GM12801 (cell line): ENCODE data around the gene MRPS24.

ENCODE experiments used
- CTCF ChIP-seq: IDR thresholded peaks from one replicate; pipeline ENCODE4 v1.5.1; 2011; ENCODE audit warnings: control low read depth; ENCODE audit not compliant: insufficient read length; ENCODE audit errors: extremely low read depth

Gene MRPS24

DNA sequence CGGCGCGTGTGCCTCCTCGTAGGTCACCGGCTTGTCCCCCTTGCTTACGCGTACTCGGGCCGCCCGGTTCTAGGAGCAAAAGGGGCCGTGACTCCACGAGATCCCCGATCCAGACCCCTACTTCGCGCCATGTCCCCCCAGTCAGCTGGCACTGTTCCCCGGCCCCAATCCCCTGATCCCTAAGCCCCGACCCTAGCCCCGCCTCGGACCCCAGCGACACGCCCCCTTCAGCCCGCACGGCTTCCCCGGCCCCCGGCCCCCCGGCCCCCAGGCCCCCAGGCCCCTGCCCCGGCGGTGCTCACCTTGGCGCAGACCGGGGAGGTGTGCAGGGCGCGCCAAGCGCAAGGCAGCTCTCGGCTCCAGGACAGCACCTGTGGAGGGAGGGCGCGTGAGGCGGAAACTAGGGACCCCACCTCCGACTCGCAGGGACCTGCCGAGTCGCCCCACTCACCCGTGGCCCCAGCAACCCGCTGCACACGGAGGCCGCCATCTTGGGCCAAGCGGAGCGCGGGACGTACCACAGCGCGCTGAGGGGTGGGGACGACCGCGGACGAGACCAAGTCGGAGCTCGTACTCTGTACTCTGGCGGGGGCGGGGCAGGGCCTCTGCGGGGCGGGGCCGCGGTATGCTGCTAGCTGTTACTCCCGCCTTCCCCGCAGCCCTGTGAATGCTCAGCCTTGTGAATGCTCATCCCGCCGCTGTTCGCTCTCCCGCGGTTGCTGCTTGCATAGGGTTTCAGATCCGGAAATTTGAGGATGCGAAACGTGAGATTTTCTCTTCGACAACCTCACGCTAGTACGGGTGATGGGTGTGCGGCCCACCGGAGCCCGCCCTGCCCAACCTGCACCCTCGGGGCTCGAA is at the start of gene MRPS24:
Gene MRPS24, minus strand, starts transcription at position 512 of the 861 bp plus-strand sequence. Its CDS starts 22 bp downstream, at position 490.
- TF ChIP-seq CTCF, result no peak

DNA sequence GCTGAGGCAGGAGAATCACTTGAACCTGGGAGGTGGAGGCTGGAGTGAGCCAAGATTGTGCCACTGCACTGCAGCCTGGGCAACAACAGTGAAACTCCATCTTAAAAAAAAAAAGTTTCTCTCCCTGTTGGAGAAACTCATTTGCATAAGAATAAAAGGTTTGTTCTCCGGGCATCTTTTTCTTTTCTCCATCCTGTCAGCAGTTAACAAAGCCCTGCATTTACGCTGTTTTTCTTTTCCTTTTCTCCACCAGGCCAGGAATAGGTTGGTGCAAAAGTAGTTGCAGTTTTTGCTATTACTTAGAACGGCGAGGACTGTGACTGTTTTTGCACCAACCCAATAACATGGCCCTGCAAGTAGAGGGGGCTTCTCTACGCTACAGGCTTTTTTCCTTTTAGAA is 46.6 kb upstream of the MRPS24 start:
- TF ChIP-seq CTCF, result no peak

DNA sequence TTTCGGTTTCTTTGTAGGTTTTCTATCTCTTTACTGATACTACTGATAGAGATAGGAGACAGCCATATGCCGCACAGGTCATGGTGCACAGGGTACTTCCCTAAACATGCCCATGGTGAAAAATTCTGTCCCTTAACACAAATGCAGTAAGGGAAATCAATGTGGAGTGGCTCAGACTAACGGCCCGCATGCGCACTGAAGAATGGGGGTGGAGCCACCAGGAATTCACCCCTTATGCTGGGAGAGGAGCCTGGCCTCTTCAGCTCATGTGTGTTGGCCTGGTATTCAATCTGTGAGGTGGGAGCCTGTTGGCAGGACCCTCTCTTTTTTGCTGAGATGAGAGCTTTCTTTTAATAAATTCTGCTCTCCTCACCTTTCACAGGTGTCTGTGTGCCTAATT is 45.5 kb upstream of the MRPS24 start:
- TF ChIP-seq CTCF, result no peak

DNA sequence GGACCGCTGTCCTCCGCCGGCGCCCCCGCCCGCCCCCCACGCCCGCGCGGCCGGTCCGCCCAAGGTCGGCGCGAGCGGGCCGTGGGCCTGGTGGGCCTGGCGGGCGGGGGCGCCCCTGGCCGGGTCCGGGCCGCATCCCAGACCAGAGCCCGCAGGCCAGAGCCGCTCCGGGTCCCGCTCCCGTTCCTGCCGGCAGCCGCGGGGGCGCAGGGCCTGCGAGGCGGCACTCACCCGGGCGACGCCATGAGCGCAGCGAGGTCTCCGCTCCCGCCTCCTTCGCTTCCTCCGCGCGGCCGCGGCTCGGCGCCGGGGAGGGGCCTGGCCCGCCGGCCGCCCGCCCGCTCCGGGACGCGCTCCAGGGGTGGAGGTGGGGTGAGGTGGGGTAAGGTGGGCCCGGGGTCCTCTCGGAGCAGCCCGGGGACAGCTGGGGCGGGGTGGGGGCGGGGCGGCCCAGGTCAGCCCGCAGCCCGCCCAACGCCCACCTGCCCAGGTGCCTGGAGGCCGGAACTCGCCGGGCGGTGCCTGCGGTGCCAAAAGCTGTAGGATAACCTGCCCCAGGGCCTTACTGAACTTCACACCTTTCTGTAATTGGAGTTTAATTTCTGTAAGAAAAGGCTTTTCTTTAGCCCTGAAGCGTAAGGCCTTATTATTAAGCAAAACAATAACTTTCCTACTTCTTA is 37.2 kb upstream of the MRPS24 start, which contains the start of gene URGCP:
Gene URGCP, minus strand, starts transcription at position 266 of the 680 bp plus-strand sequence. Its CDS starts 21 bp downstream, at position 245.
- no peak for TF ChIP-seq CTCF

- no peak for TF ChIP-seq CTCF
Observed at GRCh38 chr7:43905956-43906330, 36.6 kb upstream of the MRPS24 start.

DNA sequence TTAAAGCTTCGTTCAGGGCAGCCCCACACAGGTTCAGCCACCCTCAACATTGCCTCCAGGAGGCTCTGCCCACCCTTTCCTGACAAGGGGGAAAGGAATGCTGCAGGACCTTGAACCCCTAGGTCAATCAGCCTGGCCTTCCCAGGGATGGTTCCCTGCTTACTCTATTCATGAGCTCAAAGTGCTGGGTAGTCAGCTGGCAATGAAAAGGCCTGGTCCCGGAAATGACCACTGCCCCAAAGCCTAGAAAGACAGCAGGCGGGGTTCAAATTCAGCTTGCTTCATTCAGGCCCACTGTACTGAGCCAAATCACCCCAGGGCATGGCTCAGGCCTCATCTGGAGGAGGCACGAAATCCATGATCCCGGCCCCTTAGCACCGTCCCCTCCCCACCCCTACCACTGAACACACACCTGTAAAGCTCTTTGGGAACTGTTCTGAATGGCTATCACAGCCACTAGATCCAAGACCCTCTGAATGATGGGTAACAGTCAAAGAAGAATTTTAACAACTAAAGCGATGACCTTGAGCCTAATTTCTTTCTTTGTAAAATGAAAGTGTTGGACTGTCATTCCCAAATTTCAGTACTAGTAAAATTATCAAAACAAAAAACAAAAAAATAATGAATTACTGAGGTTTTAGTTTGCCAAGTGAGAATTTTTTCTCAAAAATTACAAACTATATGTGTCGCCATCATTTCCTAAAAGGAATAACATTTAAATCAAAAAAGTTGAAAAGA is 36.1 kb upstream of the MRPS24 start:
- TF ChIP-seq CTCF, result no peak
